ENCODE measurements around the gene ZNF678.

Gene ZNF678

DNA sequence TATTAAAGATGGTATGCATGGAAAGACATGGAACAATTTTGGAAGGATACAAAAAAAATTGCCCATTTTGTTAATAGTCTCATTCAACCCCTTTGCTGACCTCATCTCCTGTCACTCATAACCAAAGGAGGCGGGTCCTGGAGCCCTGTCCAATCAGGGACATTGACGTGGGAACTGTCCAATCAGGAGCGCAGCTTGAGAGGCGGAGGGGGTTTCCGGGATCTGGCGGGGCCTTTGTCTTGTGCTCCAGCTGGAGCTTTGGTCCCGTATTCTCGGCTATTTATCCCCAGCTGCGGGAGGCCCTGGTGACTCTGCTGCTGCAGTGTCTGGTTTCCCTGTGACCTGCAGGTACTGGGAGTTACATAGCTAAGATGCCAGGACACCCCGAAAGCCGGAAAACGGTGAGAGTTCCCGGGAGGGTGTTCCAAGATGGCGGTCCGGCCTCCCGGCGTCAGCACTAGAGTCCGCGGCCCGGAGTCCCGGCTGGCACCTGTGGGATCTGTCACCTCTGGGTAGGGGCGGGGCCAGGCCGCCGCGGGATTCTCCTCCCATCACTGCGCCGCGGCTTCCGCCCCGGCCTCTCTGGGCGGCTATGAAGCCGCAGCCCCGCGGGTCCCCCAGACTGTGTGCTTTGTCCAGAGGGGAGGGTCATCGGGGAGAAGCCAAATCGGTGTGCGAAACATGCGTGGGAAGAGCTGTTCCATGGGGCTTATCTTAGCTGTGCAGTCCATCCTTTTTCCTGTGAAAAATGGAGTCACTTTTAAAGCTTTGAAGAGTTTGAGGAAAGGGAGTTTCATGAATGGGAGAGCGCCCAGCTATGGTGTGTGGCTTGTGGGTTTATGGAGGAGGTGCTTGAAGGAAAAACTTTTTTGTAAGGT lies at the start of gene ZNF678:
Gene ZNF678, plus strand, starts transcription at position 233 of the 878 bp plus-strand sequence. CDS start 87,436 bp downstream, outside the sequence.
- Histone ChIP-seq H3K36me3 (ENCODE audit: insufficient read depth, low read length) (no peaks in the 10 kb centered on the region; the same call in 1 of the 2 replicates), H3K9me3 (ENCODE audit: control insufficient read depth, insufficient read depth, low read length) (no peaks in the 10 kb centered on the region), H3K4me1 (ENCODE audit: insufficient read depth, low read length) (no peaks in the 10 kb centered on the region), H3K9ac (ENCODE audit: low read depth, low read length) (peak within 1 kb of the TSS; percentile 95)

GRCh38 chr1:227518876-227519275 lies 44.5 kb upstream of the ZNF678 start:
- Histone ChIP-seq H3K4me1 (ENCODE audit: insufficient read depth, low read length) (no peaks in the 10 kb centered on the region), H3K36me3 (ENCODE audit: insufficient read depth, low read length) (no peaks in the 10 kb centered on the region), H3K9ac (ENCODE audit: low read depth, low read length) (no peak overlapping the region), H3K9me3 (ENCODE audit: control insufficient read depth, insufficient read depth, low read length) (no peaks in the 10 kb centered on the region)

- Histone ChIP-seq H3K4me1 (ENCODE audit: insufficient read depth, low read length) (no peaks in the 10 kb centered on the region), H3K9ac (ENCODE audit: low read depth, low read length) (no peak overlapping the region), H3K9me3 (ENCODE audit: control insufficient read depth, insufficient read depth, low read length) (no peaks in the 10 kb centered on the region; the same call in 1 of the 2 replicates), H3K36me3 (ENCODE audit: insufficient read depth, low read length) (no peaks in the 10 kb centered on the region)
Observed at GRCh38 chr1:227521782-227522181, 41.6 kb upstream of the ZNF678 start.

GRCh38 chr1:227526524-227526923 lies 36.8 kb upstream of the ZNF678 start:
- H3K9me3 ChIP-seq (ENCODE audit: control insufficient read depth, insufficient read depth, low read length): peaks cover 19% of the 10 kb centered on the region
- no peaks in the 10 kb centered on the region for H3K36me3 ChIP-seq (ENCODE audit: insufficient read depth, low read length)
- no peak overlapping the region for H3K9ac ChIP-seq (ENCODE audit: low read depth, low read length)
- H3K4me1 ChIP-seq (ENCODE audit: insufficient read depth, low read length): no peaks in the 10 kb centered on the region

- Histone ChIP-seq H3K9ac (ENCODE audit: low read depth, low read length) (no peak overlapping the region), H3K9me3 (ENCODE audit: control insufficient read depth, insufficient read depth, low read length) (peaks cover 19% of the 10 kb centered on the region)
Observed at GRCh38 chr1:227532019-227532619, 31.2 kb upstream of the ZNF678 start.

GRCh38 chr1:227540170-227541098 lies 22.9 kb upstream of the ZNF678 start:
- Histone ChIP-seq H3K9me3 (ENCODE audit: control insufficient read depth, insufficient read depth, low read length) (no peaks in the 10 kb centered on the region; the same call in 1 of the 2 replicates), H3K36me3 (ENCODE audit: insufficient read depth, low read length) (no peaks in the 10 kb centered on the region), H3K4me1 (ENCODE audit: insufficient read depth, low read length) (no peaks in the 10 kb centered on the region), H3K9ac (ENCODE audit: low read depth, low read length) (no peak overlapping the region)

More at GRCh38 chr1:227532019-227532619, 31.2 kb upstream of the ZNF678 start:
- H3K36me3 ChIP-seq (ENCODE audit: insufficient read depth, low read length): no peaks in the 10 kb centered on the region; the same call in 1 of the 2 replicates
- H3K4me1 ChIP-seq (ENCODE audit: insufficient read depth, low read length): no peaks in the 10 kb centered on the region

- no peak overlapping the region for H3K9ac ChIP-seq (ENCODE audit: low read depth, low read length)
- no peaks in the 10 kb centered on the region for H3K36me3 ChIP-seq (ENCODE audit: insufficient read depth, low read length)
- no peaks in the 10 kb centered on the region; the same call in 1 of the 2 replicates for H3K9me3 ChIP-seq (ENCODE audit: control insufficient read depth, insufficient read depth, low read length)
- no peaks in the 10 kb centered on the region for H3K4me1 ChIP-seq (ENCODE audit: insufficient read depth, low read length)
Observed at GRCh38 chr1:227541129-227541528, 22.2 kb upstream of the ZNF678 start.

DNA sequence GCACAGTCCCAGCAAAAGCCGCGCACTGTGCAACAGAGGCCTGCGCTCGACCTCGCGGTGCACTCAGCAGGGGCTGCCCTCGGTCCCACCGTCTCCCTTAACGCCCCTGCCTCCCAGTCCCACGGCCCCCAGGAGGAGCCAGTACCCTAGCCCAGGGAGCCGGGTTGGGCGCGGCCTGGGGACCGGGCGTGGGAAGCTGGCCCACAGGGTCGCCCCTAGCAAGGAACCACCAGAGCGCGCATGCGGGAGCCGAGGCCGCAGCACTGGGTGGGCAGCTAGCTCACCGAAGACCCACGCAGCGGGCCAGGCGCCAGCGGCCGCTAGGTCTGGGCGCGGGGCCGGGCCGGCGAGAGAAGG lies 21.6 kb upstream of the ZNF678 start:
- Histone ChIP-seq H3K9ac (ENCODE audit: low read depth, low read length) (peak overlapping the region; percentile 74; the same call in 1 of the 2 replicates), H3K4me1 (ENCODE audit: insufficient read depth, low read length) (no peaks in the 10 kb centered on the region), H3K9me3 (ENCODE audit: control insufficient read depth, insufficient read depth, low read length) (no peaks in the 10 kb centered on the region; the same call in 1 of the 2 replicates), H3K36me3 (ENCODE audit: insufficient read depth, low read length) (no peaks in the 10 kb centered on the region)

GRCh38 chr1:227542153-227543120 lies 20.9 kb upstream of the ZNF678 start:
- Histone ChIP-seq H3K4me1 (ENCODE audit: insufficient read depth, low read length) (no peaks in the 10 kb centered on the region), H3K36me3 (ENCODE audit: insufficient read depth, low read length) (no peaks in the 10 kb centered on the region), H3K9ac (ENCODE audit: low read depth, low read length) (peak overlapping the region; percentile 74), H3K9me3 (ENCODE audit: control insufficient read depth, insufficient read depth, low read length) (no peaks in the 10 kb centered on the region; the same call in 1 of the 2 replicates)

DNA sequence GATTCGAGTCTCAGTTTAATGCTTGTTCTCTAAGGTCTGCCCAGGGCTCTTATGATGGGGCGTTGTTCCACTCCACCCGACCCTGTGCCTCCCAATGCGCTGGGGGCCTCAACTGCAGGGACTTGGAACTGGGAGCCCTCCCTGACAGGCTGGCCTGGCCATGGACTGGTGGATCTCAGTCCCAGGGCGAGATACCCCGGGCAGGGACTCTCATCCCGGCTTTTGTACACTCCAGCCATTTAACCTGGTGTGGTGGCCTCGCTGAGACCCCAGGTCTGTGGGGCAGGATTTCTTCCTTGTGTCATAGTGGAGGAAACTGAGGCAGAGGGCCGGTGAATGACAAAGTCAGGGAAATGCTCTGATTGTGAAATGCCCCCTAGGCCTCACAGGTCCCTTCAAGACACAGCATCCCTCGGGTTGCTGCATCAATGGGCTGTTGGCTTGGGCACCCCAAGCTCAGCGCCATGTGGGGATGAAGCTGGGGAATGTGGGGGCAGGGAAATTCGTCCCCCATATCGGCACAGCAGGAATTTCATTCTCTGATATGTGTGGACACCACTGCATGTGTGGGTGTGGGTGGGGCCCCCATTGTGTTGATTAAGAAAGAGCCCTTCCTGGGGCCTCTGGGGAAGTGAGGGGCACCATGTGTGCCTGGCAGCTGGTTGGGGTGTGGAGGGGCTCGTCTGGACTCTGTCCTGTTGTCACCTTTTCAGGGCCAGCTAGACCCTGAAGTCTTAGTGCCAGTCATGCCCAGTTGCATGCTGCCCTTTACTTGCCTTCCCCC lies 19.9 kb upstream of the ZNF678 start:
- Histone ChIP-seq H3K4me1 (ENCODE audit: insufficient read depth, low read length) (no peaks in the 10 kb centered on the region), H3K9ac (ENCODE audit: low read depth, low read length) (no peak overlapping the region), H3K9me3 (ENCODE audit: control insufficient read depth, insufficient read depth, low read length) (no peaks in the 10 kb centered on the region; the same call in 1 of the 2 replicates), H3K36me3 (ENCODE audit: insufficient read depth, low read length) (no peaks in the 10 kb centered on the region)

GRCh38 chr1:227544067-227545050 lies 19.0 kb upstream of the ZNF678 start:
- Histone ChIP-seq H3K9me3 (ENCODE audit: control insufficient read depth, insufficient read depth, low read length) (no peaks in the 10 kb centered on the region), H3K9ac (ENCODE audit: low read depth, low read length) (no peak overlapping the region), H3K4me1 (ENCODE audit: insufficient read depth, low read length) (no peaks in the 10 kb centered on the region), H3K36me3 (ENCODE audit: insufficient read depth, low read length) (no peaks in the 10 kb centered on the region)

- Histone ChIP-seq H3K4me1 (ENCODE audit: insufficient read depth, low read length) (no peaks in the 10 kb centered on the region), H3K9me3 (ENCODE audit: control insufficient read depth, insufficient read depth, low read length) (no peaks in the 10 kb centered on the region), H3K9ac (ENCODE audit: low read depth, low read length) (no peak overlapping the region), H3K36me3 (ENCODE audit: insufficient read depth, low read length) (no peaks in the 10 kb centered on the region)
Observed at GRCh38 chr1:227545361-227545760, 18.0 kb upstream of the ZNF678 start.
